HepG2 (cell line): ENCODE data around the gene SUCLG1. TPM values are rescaled to one million over a fixed set of nuclear protein-coding genes. Genes with fewer than 3 reads are reported as not detected.

ENCODE experiments used
- DPF2 ChIP-seq: sonication (generic); formaldehyde crosslinking; IDR thresholded peaks from 2 replicates; pipeline ENCODE4 v1.4.0; 2020; ENCODE audit warnings: mild to moderate bottlenecking, low read depth, missing genetic modification reagents, borderline replicate concordance
- FUBP1 ChIP-seq: sonication (generic); formaldehyde crosslinking; IDR thresholded peaks from 2 replicates; pipeline ENCODE4 v1.5.1; 2020; ENCODE audit warnings: missing genetic modification reagents, mild to moderate bottlenecking, borderline replicate concordance
- HDAC6 ChIP-seq: fragments of 200-600 bp; sonication (generic); IDR thresholded peaks from 2 replicates; pipeline ENCODE4 v1.7.0; 2017; ENCODE audit warnings: mild to moderate bottlenecking, antibody characterized with exemption, low read length, low read depth
- KDM3A ChIP-seq: IDR thresholded peaks from 2 replicates; pipeline ENCODE4 v1.6.1; 2018; ENCODE audit warnings: low read depth, missing compliant biosample characterization
- NFKB2 ChIP-seq: sonication (generic); formaldehyde crosslinking; IDR thresholded peaks from 2 replicates; pipeline ENCODE4 v1.4.0; 2020; ENCODE audit warnings: missing genetic modification reagents, borderline replicate concordance
- NKX3-1 ChIP-seq: sonication (generic); formaldehyde crosslinking; IDR thresholded peaks from 2 replicates; pipeline ENCODE4 v1.5.0; 2020; ENCODE audit warnings: missing genetic modification reagents
- RFXANK ChIP-seq: IDR thresholded peaks from 2 replicates; pipeline ENCODE4 v1.6.1; 2016
- SNAPC5 ChIP-seq: sonication (generic); formaldehyde crosslinking; IDR thresholded peaks from 2 replicates; pipeline ENCODE4 v1.8.1; 2023; ENCODE audit warnings: mild to moderate bottlenecking, missing genetic modification reagents, borderline replicate concordance
- THAP9 ChIP-seq: sonication (generic); formaldehyde crosslinking; IDR thresholded peaks from 2 replicates; pipeline ENCODE4; 2020; ENCODE audit warnings: missing genetic modification reagents, mild to moderate bottlenecking, borderline replicate concordance
- TP53 ChIP-seq: sonication (generic); formaldehyde crosslinking; conservative IDR thresholded peaks from 2 replicates; pipeline ENCODE4 v1.4.0; 2020; ENCODE audit warnings: missing genetic modification reagents
- UBTF ChIP-seq: sonication (generic); formaldehyde crosslinking; IDR thresholded peaks from 2 replicates; pipeline ENCODE4 v1.4.0; 2020; ENCODE audit warnings: mild to moderate bottlenecking, missing genetic modification reagents
- ZBTB21 ChIP-seq: sonication (generic); formaldehyde crosslinking; IDR thresholded peaks from 2 replicates; pipeline ENCODE4 v1.4.0; 2020; ENCODE audit warnings: missing genetic modification reagents
- ZBTB4 ChIP-seq: sonication (generic); formaldehyde crosslinking; IDR thresholded peaks from 2 replicates; pipeline ENCODE4 v1.4.0; 2020; ENCODE audit warnings: missing genetic modification reagents, mild to moderate bottlenecking, borderline replicate concordance
- ZFP62 ChIP-seq: sonication (generic); formaldehyde crosslinking; IDR thresholded peaks from 2 replicates; pipeline ENCODE4 v1.4.0; 2020; ENCODE audit warnings: missing genetic modification reagents
- ZFX ChIP-seq: sonication (generic); formaldehyde crosslinking; IDR thresholded peaks from 2 replicates; pipeline ENCODE4 v1.4.0; 2020; ENCODE audit warnings: mild to moderate bottlenecking, low read depth, missing genetic modification reagents, moderate library complexity
- ZNF160 ChIP-seq: sonication (generic); formaldehyde crosslinking; IDR thresholded peaks from 2 replicates; pipeline ENCODE4 v1.8.0; 2022; ENCODE audit warnings: mild to moderate bottlenecking, inconsistent platforms, missing genetic modification reagents
- ZNF460 ChIP-seq: sonication (generic); formaldehyde crosslinking; IDR thresholded peaks from 2 replicates; pipeline ENCODE4 v1.5.1; 2020; ENCODE audit warnings: missing genetic modification reagents, mild to moderate bottlenecking, borderline replicate concordance
- polyA plus RNA-seq, 8 experiments: library from polyadenylated mRNA; depleted of rRNA in 3 of 8; stranded (reverse) in 7 of 8; unstranded in 1 of 8; fragments of >200 nt; fragmentation: Illumina TruSeq in 4 of 8; extraction: Trizol in 4 of 8; gene quantifications; 2 replicates each; pipeline versions ENCODE4 v1.2.1 to v1.2.3, GENCODE V29; 2011 to 2016; ENCODE audit warnings: low read depth in 4 of 8, missing spikeins in 1 of 8, mixed read lengths in 1 of 8; ENCODE audit not compliant: insufficient read depth in 1 of 8
- total RNA-seq, 5 experiments: library from RNA; depleted of rRNA; stranded (reverse); fragments of >200 nt; fragmentation: Illumina TruSeq; extraction: Trizol; gene quantifications; 2 replicates each; pipeline ENCODE4 v1.2.3, GENCODE V29; 2016; ENCODE audit warnings: low read depth in 1 of 5

SUCLG1 gene
- total and polyA plus RNA-seq, 2 of the 13 experiments (the other 11 are each of a cell fraction or from before 2014, with no cell fraction given): 58.7 to 121 TPM

GRCh38 chr2:84458551-84459017 is 496 bp downstream of the SUCLG1 start (continued):
- TF ChIP-seq THAP9 (no peak), NFKB2 (CRISPR knock-in tag) (no peak), ZFP62 (CRISPR knock-in tag) (no peak), ZBTB4 (CRISPR knock-in tag) (no peak), ZBTB21 (no peak), ZFX (no peak), HDAC6 (no peak), RFXANK (no peak), FUBP1 (CRISPR knock-in tag) (no peak), TP53 (no peak), DPF2 (no peak), UBTF (CRISPR knock-in tag) (no peak), KDM3A (no peak), ZNF160 (CRISPR knock-in tag) (no peak), ZNF460 (no peak), SNAPC5 (CRISPR knock-in tag) (no peak), NKX3-1 (CRISPR knock-in tag) (no peak; the same call in 1 of the 2 replicates)
